ENCODE data around the gene RYR1. TPM values are rescaled to one million over a fixed set of nuclear protein-coding genes. Genes with fewer than 3 reads are reported as not detected.

RYR1 gene
- total RNA-seq, 1 experiment from 2014 or later, result 4.1 TPM

DNA sequence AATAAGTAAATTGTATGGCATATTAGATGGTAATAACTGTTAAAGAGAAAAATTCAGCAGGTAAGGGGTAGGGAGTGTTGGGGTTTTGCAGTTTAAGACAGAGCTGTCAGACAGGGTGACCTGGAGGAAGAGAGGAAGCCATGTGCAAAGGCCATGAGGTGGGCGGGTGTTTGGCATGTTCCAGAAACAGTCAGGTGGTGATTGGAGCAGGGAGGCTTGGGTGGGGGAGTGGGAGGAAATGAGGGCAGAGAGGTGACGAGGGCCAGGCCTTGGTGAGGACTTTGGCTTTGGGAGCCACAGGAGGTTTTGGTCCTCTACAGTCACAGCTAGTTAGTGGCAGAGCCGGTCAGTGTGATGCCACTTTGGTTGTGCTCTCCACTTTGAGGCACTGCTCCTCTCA is 20.1 kb downstream of the RYR1 start (continued):
- TF ChIP-seq, protein P1, sequence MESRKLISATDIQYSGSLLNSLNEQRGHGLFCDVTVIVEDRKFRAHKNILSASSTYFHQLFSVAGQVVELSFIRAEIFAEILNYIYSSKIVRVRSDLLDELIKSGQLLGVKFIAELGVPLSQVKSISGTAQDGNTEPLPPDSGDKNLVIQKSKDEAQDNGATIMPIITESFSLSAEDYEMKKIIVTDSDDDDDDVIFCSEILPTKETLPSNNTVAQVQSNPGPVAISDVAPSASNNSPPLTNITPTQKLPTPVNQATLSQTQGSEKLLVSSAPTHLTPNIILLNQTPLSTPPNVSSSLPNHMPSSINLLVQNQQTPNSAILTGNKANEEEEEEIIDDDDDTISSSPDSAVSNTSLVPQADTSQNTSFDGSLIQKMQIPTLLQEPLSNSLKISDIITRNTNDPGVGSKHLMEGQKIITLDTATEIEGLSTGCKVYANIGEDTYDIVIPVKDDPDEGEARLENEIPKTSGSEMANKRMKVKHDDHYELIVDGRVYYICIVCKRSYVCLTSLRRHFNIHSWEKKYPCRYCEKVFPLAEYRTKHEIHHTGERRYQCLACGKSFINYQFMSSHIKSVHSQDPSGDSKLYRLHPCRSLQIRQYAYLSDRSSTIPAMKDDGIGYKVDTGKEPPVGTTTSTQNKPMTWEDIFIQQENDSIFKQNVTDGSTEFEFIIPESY (IDR thresholded peaks at IDR 0.05; ENCODE audit: extremely low read depth, insufficient replicate concordance, low read length), result no peak
- TF ChIP-seq EGR1 (IDR thresholded peaks at IDR 0.05; ENCODE audit: low read depth), result no peak
- no peak for TF ChIP-seq FOSL1 (IDR thresholded peaks at IDR 0.05; ENCODE audit: low read depth)
- TF ChIP-seq SIN3A (IDR thresholded peaks at IDR 0.05; ENCODE audit: low read depth), result no peak
- no peak for TF ChIP-seq YY1 (IDR thresholded peaks at IDR 0.05; ENCODE audit: extremely low read depth, insufficient replicate concordance, low read depth, low read length)
- no peak for TF ChIP-seq ELF1 (IDR thresholded peaks at IDR 0.05; ENCODE audit: borderline replicate concordance, low read depth)
- no peak for TF ChIP-seq EZH2phosphoT487 (IDR thresholded peaks at IDR 0.05; ENCODE audit: borderline replicate concordance)
- TF ChIP-seq, protein P2, sequence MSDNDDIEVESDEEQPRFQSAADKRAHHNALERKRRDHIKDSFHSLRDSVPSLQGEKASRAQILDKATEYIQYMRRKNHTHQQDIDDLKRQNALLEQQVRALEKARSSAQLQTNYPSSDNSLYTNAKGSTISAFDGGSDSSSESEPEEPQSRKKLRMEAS (IDR thresholded peaks at IDR 0.05), result no peak
- TF ChIP-seq CEBPB (IDR thresholded peaks at IDR 0.05; ENCODE audit: low read depth), result no peak
- no peak for TF ChIP-seq CBX3 (IDR thresholded peaks at IDR 0.05; ENCODE audit: low read depth)
- no peak for TF ChIP-seq SP1 (IDR thresholded peaks at IDR 0.05; ENCODE audit: low read depth)
- no peak for TF ChIP-seq POLR2A (IDR thresholded peaks at IDR 0.05; ENCODE audit: borderline replicate concordance, extremely low read depth, insufficient read depth, insufficient read length)

DNA sequence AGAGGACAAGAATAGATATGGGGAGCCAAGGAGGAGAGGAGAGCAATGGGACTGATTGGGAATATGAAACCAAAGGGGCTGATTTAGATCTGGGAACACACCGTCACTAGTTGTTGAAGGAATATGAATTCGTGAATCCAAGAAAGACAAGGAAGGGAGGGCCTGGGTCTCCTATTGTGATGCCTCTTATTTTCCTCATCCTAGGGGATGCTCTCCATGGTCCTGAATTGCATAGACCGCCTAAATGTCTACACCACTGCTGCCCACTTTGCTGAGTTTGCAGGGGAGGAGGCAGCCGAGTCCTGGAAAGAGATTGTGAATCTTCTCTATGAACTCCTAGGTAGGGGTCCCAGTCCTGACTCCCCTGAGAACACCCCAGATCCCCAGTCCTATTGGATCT is 21.5 kb downstream of the RYR1 start:
- ATAC-seq (no peak), DNase-seq (ENCODE audit: low read depth, low spot score) (no peak)
- Histone ChIP-seq H3K27ac (ENCODE audit: low read depth, low read length) (no peak overlapping the region), H3K4me2 (ENCODE audit: low read length) (no peak overlapping the region), H3K36me3 (ENCODE audit: control insufficient read depth in 1 of 2, insufficient read depth in 2 of 2, low read length in 2 of 2) (no peaks in the 10 kb centered on the region), H3K4me1 (ENCODE audit: control insufficient read depth in 1 of 2, insufficient read depth in 2 of 2, low read length in 2 of 2) (peaks cover 3 to 10% of the 10 kb centered on the region in 2 experiments; a peak in 3 of 4 replicates), H2AFZ (ENCODE audit: low read depth, low read length, poor library complexity, severe bottlenecking) (no peak overlapping the region), H3K4me3 (replicated peaks in 1 of 2; ENCODE audit: low read depth in 1 of 2, low read length in 2 of 2) (no peak overlapping the region), H4K20me1 (ENCODE audit: insufficient read depth) (no peaks in the 10 kb centered on the region), H3K27me3 (ENCODE audit: insufficient read depth, low read length) (no peaks in the 10 kb centered on the region), H3K9me2 (ENCODE audit: insufficient read depth) (no peaks in the 10 kb centered on the region), H3K9ac (ENCODE audit: low read length) (no peak overlapping the region), H3K9me3 (ENCODE audit: control insufficient read depth in 1 of 2, insufficient read depth in 1 of 2, low read depth in 1 of 2, low read length in 2 of 2) (no peaks in the 10 kb centered on the region), H3K79me2 (ENCODE audit: insufficient read depth, low read length) (no peaks in the 10 kb centered on the region)
- intact Hi-C loops (cut with micrococcal nuclease), result no loop called here
- BruUV-seq (replicated peaks), result no TSS peak
- RAD21 ChIA-PET (ENCODE audit: low non-redundant PET in 1 of 2, low total read pairs in 2 of 2, uncharacterized antibody in 2 of 2, unreplicated experiment in 2 of 2), result no interaction called here
- POLR2A ChIA-PET, result no interaction called here
- CTCF ChIA-PET, result no interaction called here
- TF ChIP-seq, protein P3, sequence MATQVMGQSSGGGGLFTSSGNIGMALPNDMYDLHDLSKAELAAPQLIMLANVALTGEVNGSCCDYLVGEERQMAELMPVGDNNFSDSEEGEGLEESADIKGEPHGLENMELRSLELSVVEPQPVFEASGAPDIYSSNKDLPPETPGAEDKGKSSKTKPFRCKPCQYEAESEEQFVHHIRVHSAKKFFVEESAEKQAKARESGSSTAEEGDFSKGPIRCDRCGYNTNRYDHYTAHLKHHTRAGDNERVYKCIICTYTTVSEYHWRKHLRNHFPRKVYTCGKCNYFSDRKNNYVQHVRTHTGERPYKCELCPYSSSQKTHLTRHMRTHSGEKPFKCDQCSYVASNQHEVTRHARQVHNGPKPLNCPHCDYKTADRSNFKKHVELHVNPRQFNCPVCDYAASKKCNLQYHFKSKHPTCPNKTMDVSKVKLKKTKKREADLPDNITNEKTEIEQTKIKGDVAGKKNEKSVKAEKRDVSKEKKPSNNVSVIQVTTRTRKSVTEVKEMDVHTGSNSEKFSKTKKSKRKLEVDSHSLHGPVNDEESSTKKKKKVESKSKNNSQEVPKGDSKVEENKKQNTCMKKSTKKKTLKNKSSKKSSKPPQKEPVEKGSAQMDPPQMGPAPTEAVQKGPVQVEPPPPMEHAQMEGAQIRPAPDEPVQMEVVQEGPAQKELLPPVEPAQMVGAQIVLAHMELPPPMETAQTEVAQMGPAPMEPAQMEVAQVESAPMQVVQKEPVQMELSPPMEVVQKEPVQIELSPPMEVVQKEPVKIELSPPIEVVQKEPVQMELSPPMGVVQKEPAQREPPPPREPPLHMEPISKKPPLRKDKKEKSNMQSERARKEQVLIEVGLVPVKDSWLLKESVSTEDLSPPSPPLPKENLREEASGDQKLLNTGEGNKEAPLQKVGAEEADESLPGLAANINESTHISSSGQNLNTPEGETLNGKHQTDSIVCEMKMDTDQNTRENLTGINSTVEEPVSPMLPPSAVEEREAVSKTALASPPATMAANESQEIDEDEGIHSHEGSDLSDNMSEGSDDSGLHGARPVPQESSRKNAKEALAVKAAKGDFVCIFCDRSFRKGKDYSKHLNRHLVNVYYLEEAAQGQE (IDR thresholded peaks at IDR 0.05; ENCODE audit: low read depth), result peak; percentile 82
- no peak for TF ChIP-seq CBX3 (IDR thresholded peaks at IDR 0.05; ENCODE audit: low read depth)

Measured in HCT116 (cell line).